Heart right ventricle (tissue), 16 donors: ENCODE measurements around the gene EDRF1. TPM values are rescaled to one million over a fixed set of nuclear protein-coding genes. Genes with fewer than 3 reads are reported as not detected.

Experiments used
- ATAC-seq, 8 donors: fragments of 200-7000 bp; cut with Tn5 transposase; one replicate each; pipeline ENCODE4 v1.9.1; 2020; ENCODE audit warnings: mild to moderate bottlenecking in 8 of 8, moderate library complexity in 8 of 8, moderate number of reproducible peaks in 1 of 8
- DNase-seq, 2 donors: peaks; one replicate each; pipeline ENCODE4 v3.0.0-alpha.2; 2020
- H3K27ac ChIP-seq, 10 donors: fragments of 200-600 bp; sonication (generic) in 2 of 10; one replicate each; pipeline versions ENCODE4 v1.5.0 to v1.8.0; 2020 to 2022; ENCODE audit warnings: mild to moderate bottlenecking in 3 of 10
- H3K27me3 ChIP-seq, 7 donors: fragments of 200-600 bp; one replicate each; pipeline ENCODE4 v1.8.0; 2021 to 2022; ENCODE audit warnings: mild to moderate bottlenecking in 2 of 7
- H3K36me3 ChIP-seq, 9 donors: fragments of 200-600 bp; sonication (generic) in 1 of 9; one replicate each; pipeline versions ENCODE4 v1.5.0 to v1.8.0; 2020 to 2022; ENCODE audit warnings: mild to moderate bottlenecking in 2 of 9
- H3K4me1 ChIP-seq, 9 donors: fragments of 200-600 bp; sonication (generic) in 1 of 9; one replicate each; pipeline versions ENCODE4 v1.5.0 to v1.8.0; 2020 to 2022; ENCODE audit warnings: mild to moderate bottlenecking in 4 of 9
- H3K4me3 ChIP-seq, 10 donors: fragments of 200-600 bp; sonication (generic) in 2 of 10; one replicate each; pipeline versions ENCODE4 v1.5.0 to v1.8.0; 2020 to 2022; ENCODE audit warnings: mild to moderate bottlenecking in 7 of 10, moderate library complexity in 2 of 10
- H3K9me3 ChIP-seq, 11 donors: fragments of 200-600 bp in 10 of 11; sonication (generic) in 2 of 11; one replicate each; pipeline versions ENCODE4 v1.5.0 to v1.8.0; 2013 to 2022; ENCODE audit warnings: mild to moderate bottlenecking in 2 of 11, control low read depth in 1 of 11, moderate library complexity in 1 of 11
- WGBS, 2 donors: extraction: QIAGEN DNeasy Blood & Tissue Kit; methylation state at CpG; one replicate each; pipeline ENCODE4 v1.1.7; 2013; ENCODE audit warnings: inconsistent platforms in 1 of 2; 5-methylcytosine and 5-hydroxymethylcytosine counted together
- intact Hi-C, 10 donors: fragments of 100-400 bp; cut with DNase I; formaldehyde crosslinking; loops; one replicate each; pipeline versions ENCODE4 v1.11.1 to v1.14.2; 2022
- polyA plus RNA-seq, 2 donors: library from polyadenylated mRNA; stranded (reverse); fragments of 200-250 nt; gene quantifications; one replicate each; pipeline ENCODE4 v1.2.3, GENCODE V29; 2013
- total RNA-seq, 10 donors: library from RNA; stranded (reverse); fragmentation: NEBNext Ultra II Directional in 3 of 10; extraction: Animal tissue kit (Norgen Biotek cat#: 25700) in 3 of 10; gene quantifications; one replicate each; pipeline versions ENCODE4 v1.2.1 to v1.2.4, GENCODE V29; 2021 to 2023
- TF ChIP-seq, protein P1 (sequence below), 9 donors: fragments of 200-600 bp; sonication (generic) in 2 of 9; IDR thresholded peaks; one replicate each; pipeline versions ENCODE4 v1.5.0 to v1.8.0; 2021 to 2022; ENCODE audit warnings: antibody characterized with exemption in 9 of 9, mild to moderate bottlenecking in 5 of 9, moderate library complexity in 1 of 9
- donor health status: Arrhythmogenic right ventricular cardiomyopathy.
- donor health status: ischemic (EF 13 %, LVEDD 7.1; RV severe dilation, severe dysfunction).
- donor health status: healthy with polysubstance abuse.
- donor health status: DM: no; HTN: yes; CAD: no.
- donor health status: DM: no; HTN: no; CAD: no.
- donor health status: ischemic (EF 25% LVEDD 6.9; RV normal size, moderate dysfunction).
- donor health status: ischemic (EF 25% LVEDD 5.7; RV mildly dilated, moderate dysfunction).
- donor health status: healthy.
- donor health status: DM: yes; HTN: yes; CAD: no.
- donor health status: Ischemic cardiomyopathy.
- donor health status: ischemic (EF 35%, LVEDD 5.7; RV mildly dilated, moderate dysfunction).
- donor health status: nonischemic (EF 11% LVEDD 7.7; RV severe dilation, severe dysfunction).
- donor health status: DM: yes; HTN: yes; CAD: no.
- donor health status: PGD.
- donor health status: ischemic (EF 29% LVEDD 5.4; RV normal size, mild dysfunction).
- donor health status: nonischemic (EF 23%, LVEDD 6.1; RV moderate dilation, normal function).

Gene EDRF1
- total and polyA plus RNA-seq, 12 donors = 7.6 to 19.2 (median 10.2) TPM

DNA sequence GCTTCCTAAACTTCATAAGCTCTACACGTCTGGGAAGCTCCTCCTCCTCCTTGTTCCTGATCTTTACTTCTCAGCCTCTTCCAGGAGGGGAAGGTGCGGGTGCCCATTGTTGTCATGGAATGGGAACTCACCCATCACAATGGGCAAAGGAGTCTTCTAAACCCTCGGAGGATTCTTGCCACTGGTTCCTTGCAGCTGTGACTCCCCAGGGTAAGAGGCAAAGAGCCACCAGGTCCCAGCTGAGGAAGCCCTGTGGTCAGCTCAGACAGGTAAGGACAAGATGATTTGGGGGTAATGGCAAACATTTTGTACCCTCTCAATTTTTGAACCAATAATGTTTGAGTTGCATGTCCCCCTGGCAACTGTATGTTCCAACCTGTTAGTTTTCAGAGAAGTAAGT, 36.4 kb upstream of the EDRF1 start, which contains the start of gene TEX36:
TSS of gene TEX36 (minus strand) at position 101 of the 400 bp plus-strand sequence. CDS start 174 bp downstream, outside the sequence.
- Histone ChIP-seq H3K9me3 (peaks cover 0 to 5% (median 0%) of the 10 kb centered on the region in 11 donors), H3K36me3 (no peaks in the 10 kb centered on the region), H3K27me3 (peaks cover 0 to 23% (median 7%) of the 10 kb centered on the region in 7 donors), H3K27ac (no peak within 1 kb of the TSS), H3K4me1 (no peaks in the 10 kb centered on the region), H3K4me3 (no peak within 1 kb of the TSS)
- intact Hi-C loops = no loop called here
- 70 to 76% methylated on average over 3 of the region's 3 CpGs for WGBS, 2 donors
- ATAC-seq = no peak
- TF ChIP-seq, protein P1, sequence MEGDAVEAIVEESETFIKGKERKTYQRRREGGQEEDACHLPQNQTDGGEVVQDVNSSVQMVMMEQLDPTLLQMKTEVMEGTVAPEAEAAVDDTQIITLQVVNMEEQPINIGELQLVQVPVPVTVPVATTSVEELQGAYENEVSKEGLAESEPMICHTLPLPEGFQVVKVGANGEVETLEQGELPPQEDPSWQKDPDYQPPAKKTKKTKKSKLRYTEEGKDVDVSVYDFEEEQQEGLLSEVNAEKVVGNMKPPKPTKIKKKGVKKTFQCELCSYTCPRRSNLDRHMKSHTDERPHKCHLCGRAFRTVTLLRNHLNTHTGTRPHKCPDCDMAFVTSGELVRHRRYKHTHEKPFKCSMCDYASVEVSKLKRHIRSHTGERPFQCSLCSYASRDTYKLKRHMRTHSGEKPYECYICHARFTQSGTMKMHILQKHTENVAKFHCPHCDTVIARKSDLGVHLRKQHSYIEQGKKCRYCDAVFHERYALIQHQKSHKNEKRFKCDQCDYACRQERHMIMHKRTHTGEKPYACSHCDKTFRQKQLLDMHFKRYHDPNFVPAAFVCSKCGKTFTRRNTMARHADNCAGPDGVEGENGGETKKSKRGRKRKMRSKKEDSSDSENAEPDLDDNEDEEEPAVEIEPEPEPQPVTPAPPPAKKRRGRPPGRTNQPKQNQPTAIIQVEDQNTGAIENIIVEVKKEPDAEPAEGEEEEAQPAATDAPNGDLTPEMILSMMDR (IDR thresholded peaks at IDR 0.05) = no peak
- no peak for DNase-seq

DNA sequence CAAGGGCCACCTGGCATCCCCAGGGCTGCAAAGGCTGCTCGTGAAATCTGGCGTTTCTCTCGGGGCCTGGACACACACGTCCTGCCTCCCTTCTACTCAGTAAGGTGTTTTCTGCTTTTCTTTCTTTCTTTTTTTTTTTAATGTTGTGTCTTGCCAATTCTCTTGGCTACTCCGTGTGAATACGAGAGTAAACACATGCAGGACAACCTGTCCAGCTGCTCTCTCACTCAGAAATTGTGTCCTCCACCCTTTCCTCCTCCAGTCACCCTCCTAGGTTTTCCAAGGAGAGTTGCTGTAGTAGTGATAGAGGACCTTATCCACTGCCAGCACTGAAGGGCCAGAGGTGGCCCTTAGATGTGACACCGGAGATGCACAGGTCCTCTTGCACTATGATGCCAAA, 35.7 kb upstream of the EDRF1 start:
- no peak overlapping the region for H3K27ac ChIP-seq
- 67 to 73% methylated on average over 7 of the region's 7 CpGs for WGBS, 2 donors
- H3K36me3 ChIP-seq = no peaks in the 10 kb centered on the region
- H3K4me1 ChIP-seq = no peaks in the 10 kb centered on the region
- no peaks in the 10 kb centered on the region for H3K9me3 ChIP-seq
- TF ChIP-seq, protein P1 (IDR thresholded peaks at IDR 0.05) = no peak
- H3K27me3 ChIP-seq = peaks cover 0 to 23% (median 7%) of the 10 kb centered on the region in 7 donors
- no peak for DNase-seq
- ATAC-seq = no peak
- H3K4me3 ChIP-seq = no peak overlapping the region
- intact Hi-C loops = no loop called here

- no peaks in the 10 kb centered on the region for H3K36me3 ChIP-seq
- H3K27ac ChIP-seq = no peak overlapping the region
- DNase-seq (no peak), ATAC-seq (peak in 1 of 8 donors; percentile 41)
- H3K27me3 ChIP-seq = peaks cover 0 to 23% (median 7%) of the 10 kb centered on the region in 7 donors
- intact Hi-C loops = no loop called here
- WGBS, 2 donors = 41 to 42% methylated on average over 5 of the region's 5 CpGs
- TF ChIP-seq, protein P1 (IDR thresholded peaks at IDR 0.05) = no peak
- no peaks in the 10 kb centered on the region for H3K4me1 ChIP-seq
- H3K4me3 ChIP-seq = no peak overlapping the region
- no peaks in the 10 kb centered on the region for H3K9me3 ChIP-seq
These were observed 34.9 kb upstream of the EDRF1 start for GRCh38 chr10:125684581-125684980.

DNA sequence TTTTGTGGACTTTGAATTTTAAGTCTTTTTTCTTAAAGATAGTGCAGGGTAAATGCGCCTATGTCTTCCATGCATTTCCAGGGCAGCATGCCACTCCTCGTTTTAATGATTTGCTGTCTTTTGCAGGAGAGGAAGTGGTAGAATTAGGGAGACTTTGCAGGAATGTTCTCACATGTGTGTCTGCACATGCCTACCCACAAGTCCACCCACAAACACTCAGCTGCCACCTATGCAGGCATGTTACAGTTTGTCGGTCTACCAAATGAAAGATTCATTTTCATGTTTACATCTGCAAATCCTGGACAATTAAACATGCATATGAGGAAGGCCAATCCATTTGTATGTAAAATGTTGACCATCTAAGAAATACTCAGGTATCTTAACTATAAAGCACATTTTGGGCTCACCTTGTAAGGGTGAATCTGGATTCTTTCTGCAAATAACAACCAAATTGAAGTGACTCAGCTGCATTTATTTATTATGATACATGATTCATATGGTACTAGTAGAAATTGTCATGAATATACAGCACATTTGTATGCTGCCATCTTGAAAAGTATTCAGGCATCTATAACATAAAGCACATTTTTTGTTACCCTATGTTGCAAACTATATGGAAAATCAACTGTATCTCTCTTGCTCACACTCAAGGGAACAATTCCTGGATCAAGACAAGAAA, 31.9 kb upstream of the EDRF1 start:
- no peak for ATAC-seq
- Histone ChIP-seq H3K27ac (no peak overlapping the region), H3K27me3 (peaks cover 0 to 24% (median 5%) of the 10 kb centered on the region in 7 donors), H3K4me1 (no peaks in the 10 kb centered on the region), H3K9me3 (no peaks in the 10 kb centered on the region), H3K36me3 (no peaks in the 10 kb centered on the region), H3K4me3 (no peak overlapping the region)
- DNase-seq = no peak
- intact Hi-C loops = no loop called here
- 77% methylated on average over 3 of the region's 3 CpGs for WGBS, 2 donors
- TF ChIP-seq, protein P1 (IDR thresholded peaks at IDR 0.05) = no peak
